GM06990 (cell line): ENCODE measurements around the gene TMEM254.
"Not testable (repeated sequence)": the region's sequence is repeated elsewhere in the genome, so short reads cannot be mapped to it uniquely, and the experiment has no call there.

Experiments used
- DNase-seq: peaks from one replicate; pipeline ENCODE4 v3.0.0-alpha.2; 2011; ENCODE audit not compliant: insufficient read length; ENCODE audit errors: extremely low read depth
- H3K27me3 ChIP-seq: replicated peaks from 2 replicates; pipeline ENCODE4 v1.6.0; 2011; ENCODE audit warnings: low read length; ENCODE audit not compliant: control insufficient read depth, insufficient read depth
- H3K36me3 ChIP-seq: 2 replicates; pipeline ENCODE4 v1.5.1; 2011; ENCODE audit warnings: low read length; ENCODE audit not compliant: control insufficient read depth, insufficient read depth
- H3K4me3 ChIP-seq: replicated peaks from 2 replicates; pipeline ENCODE4 v1.5.1; 2011; ENCODE audit warnings: low read depth, mild to moderate bottlenecking, control low read depth, low read length
- TF ChIP-seq, protein P1 (sequence below): IDR thresholded peaks from 2 replicates; pipeline ENCODE4 v1.5.1; 2011; ENCODE audit warnings: low read length, control low read depth, mild to moderate bottlenecking, inconsistent platforms; ENCODE audit not compliant: insufficient read depth, poor library complexity, severe bottlenecking

The TMEM254 gene

DNA sequence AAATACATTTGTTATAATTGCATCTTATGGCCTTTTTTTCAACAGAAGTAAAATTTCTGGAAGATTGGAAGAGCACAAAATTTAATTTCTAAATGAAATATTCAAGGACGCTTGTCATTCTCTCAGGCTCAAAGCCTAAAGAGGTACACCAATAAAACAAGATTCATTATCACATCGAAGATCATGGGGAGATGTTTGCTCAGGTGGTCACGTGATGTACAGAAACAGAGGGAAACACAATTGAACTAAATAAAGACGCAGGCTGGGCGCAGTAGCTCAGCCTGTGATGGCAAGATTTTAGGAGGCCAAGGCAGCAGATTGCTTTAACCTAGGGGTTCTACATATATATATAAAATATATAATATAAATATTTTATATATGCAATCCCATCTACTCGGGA lies 37.3 kb upstream of the TMEM254 start:
- Histone ChIP-seq H3K4me3 (no peak overlapping the region), H3K36me3 (no peaks in the 10 kb centered on the region), H3K27me3 (no peaks in the 10 kb centered on the region)
- no peak for DNase-seq
- TF ChIP-seq, protein P1, sequence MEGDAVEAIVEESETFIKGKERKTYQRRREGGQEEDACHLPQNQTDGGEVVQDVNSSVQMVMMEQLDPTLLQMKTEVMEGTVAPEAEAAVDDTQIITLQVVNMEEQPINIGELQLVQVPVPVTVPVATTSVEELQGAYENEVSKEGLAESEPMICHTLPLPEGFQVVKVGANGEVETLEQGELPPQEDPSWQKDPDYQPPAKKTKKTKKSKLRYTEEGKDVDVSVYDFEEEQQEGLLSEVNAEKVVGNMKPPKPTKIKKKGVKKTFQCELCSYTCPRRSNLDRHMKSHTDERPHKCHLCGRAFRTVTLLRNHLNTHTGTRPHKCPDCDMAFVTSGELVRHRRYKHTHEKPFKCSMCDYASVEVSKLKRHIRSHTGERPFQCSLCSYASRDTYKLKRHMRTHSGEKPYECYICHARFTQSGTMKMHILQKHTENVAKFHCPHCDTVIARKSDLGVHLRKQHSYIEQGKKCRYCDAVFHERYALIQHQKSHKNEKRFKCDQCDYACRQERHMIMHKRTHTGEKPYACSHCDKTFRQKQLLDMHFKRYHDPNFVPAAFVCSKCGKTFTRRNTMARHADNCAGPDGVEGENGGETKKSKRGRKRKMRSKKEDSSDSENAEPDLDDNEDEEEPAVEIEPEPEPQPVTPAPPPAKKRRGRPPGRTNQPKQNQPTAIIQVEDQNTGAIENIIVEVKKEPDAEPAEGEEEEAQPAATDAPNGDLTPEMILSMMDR, result no peak

DNA sequence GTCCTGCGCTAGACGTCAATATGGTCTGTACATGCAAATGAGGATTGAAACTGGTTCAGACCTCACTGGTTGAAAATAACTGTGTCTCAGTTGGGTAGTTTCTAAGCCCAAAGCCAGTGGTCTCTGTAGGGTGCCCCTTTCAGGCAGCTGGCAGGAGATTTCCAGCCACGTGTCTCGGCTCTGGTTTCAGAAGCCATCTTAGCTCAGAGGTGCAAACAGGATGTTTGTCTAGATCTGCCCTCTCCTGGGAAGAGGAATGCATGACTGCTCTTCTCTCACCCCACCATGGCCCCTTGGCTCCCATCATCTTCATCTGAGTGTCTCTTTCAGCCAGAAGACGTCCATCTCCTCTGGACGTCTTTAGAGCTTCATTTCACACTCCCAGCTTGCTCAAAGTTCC lies 33.5 kb upstream of the TMEM254 start:
- not testable (repeated sequence) for H3K27me3 ChIP-seq, H3K36me3 ChIP-seq, DNase-seq, H3K4me3 ChIP-seq

DNA sequence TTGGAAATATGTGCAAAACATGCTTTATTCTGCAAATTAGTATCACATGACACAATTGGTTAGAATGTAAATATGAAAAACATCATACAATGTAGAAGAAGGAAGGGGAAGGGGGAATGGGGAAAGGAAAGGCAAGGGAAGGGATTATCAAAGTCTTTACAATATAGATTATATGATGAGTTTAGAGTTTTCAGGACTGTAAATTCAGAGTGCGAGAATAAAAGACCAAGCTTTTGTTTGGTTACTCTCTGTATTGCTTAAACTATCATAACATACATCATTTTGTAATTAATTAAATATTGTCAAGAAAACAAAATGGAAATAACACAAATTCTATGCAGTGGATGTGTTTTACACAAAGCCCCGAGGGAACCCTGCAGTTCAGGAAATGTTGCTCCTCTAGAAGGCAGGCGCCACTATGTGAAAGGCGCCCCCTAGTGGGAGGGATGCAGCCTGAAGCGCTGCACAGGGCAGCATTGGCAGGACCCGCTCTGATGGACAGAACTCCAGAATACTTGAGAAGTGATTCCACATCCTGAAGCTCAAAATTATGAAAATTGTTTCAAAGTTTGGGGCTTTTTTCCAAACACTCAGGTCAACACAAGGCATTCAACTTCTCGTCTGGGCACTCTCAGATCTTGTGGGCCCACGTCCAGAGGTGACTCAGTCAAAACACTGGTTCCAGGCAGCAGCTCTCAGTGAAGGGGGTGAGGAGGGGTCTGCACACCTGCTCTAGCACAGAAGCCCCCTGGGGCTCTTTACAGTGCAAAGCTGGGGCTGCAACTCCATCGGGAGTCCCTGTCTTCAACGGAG lies 31.6 kb upstream of the TMEM254 start:
- TF ChIP-seq, protein P1, result peak; percentile 95
- peak; percentile 7 for DNase-seq
- H3K4me3 ChIP-seq, result no peak overlapping the region
- H3K36me3 ChIP-seq, result no peaks in the 10 kb centered on the region
- H3K27me3 ChIP-seq, result no peaks in the 10 kb centered on the region; the same call in 1 of the 2 replicates

DNA sequence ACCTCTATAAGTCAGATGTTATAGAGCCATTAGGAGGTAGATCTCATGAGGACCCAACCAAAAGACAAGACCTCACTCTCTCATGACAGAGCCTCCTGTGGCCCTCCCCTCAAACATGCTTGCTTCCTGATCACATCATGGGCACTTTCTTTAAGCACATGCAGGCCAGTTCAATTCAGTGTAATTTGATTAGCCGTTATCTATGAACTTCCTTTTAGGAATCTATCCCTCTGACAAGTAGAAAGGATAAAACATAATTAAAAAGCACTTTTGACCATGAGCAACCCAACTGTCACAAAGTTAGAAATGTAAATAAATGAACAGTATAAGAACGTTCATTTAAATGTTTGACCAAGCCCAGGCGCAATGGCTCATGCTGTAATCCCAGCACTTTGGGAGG lies 27.7 kb upstream of the TMEM254 start:
- no peak for DNase-seq
- H3K4me3 ChIP-seq, result no peak overlapping the region

DNA sequence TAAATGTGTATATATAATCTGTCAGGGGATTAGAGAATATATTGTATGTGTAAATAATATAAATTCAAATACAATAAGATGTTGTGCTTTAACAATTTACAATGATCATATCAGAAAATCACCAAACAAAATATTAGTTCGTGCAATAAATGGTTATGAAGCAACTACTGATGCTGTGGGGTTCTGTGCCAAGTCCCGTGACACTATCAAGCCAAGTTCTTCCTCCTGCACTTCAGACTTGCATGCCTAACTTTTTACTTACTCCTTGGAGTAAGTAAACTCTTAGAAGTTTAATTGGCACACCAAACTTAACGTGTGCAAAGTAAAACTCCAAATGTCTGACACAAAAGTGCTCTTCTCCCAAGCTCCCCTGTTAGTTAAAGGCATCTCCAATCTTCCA lies 26.5 kb upstream of the TMEM254 start:
- no peak for DNase-seq
- Histone ChIP-seq H3K4me3 (no peak overlapping the region), H3K27me3 (no peaks in the 10 kb centered on the region; the same call in 1 of the 2 replicates), H3K36me3 (no peaks in the 10 kb centered on the region)
- TF ChIP-seq, protein P1, result no peak

More for the DNA sequence above, 27.7 kb upstream of the TMEM254 start:
- H3K27me3 ChIP-seq, result no peaks in the 10 kb centered on the region; the same call in 1 of the 2 replicates
- TF ChIP-seq, protein P1, result no peak
- H3K36me3 ChIP-seq, result no peaks in the 10 kb centered on the region

DNA sequence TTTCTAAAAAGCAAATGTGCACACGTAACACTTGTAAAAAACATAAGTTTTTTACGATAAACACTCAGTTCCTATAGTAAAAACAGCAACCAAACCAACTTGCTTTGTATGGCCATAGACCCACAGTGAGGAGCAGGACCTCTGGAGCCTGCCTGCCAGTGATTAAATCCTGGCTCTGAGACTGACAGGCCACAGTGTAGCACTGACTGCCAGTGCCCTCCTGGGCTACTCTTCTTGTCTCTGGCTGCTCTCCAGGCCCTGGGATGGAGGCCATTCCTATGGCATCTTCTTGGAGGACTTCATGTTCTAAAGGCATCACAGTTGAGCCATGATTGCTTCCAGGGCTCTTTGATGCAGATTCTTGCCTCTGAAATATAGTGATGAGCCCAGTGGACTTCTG lies 22.7 kb upstream of the TMEM254 start:
- no peak for DNase-seq
- TF ChIP-seq, protein P1, result no peak
- Histone ChIP-seq H3K36me3 (no peaks in the 10 kb centered on the region), H3K4me3 (no peak overlapping the region), H3K27me3 (no peaks in the 10 kb centered on the region)
